ENCODE results near the gene SCO2. TPM values are rescaled to one million over a fixed set of nuclear protein-coding genes. Genes with fewer than 3 reads are reported as not detected.

SCO2 gene
- total RNA-seq, 1 experiment from 2014 or later: 7.0 TPM

GRCh38 chr22:50498322-50498890 lies 27.0 kb downstream of the SCO2 start:
- Histone ChIP-seq H3K4me1 (ENCODE audit: control insufficient read depth in 1 of 2, insufficient read depth in 2 of 2, low read length in 2 of 2) (peaks cover 4 to 8% of the 10 kb centered on the region in 2 experiments; a peak in 3 of 4 replicates), H3K9me2 (ENCODE audit: insufficient read depth) (no peaks in the 10 kb centered on the region), H3K4me3 (replicated peaks in 1 of 2; ENCODE audit: low read depth in 1 of 2, low read length in 2 of 2) (peak overlapping the region in 1 of 2 experiments; percentile 9; a peak in 1 of 4 replicates), H3K9ac (ENCODE audit: low read length) (no peak overlapping the region), H3K27ac (ENCODE audit: low read depth, low read length) (no peak overlapping the region), H3K36me3 (ENCODE audit: control insufficient read depth in 1 of 2, insufficient read depth in 2 of 2, low read length in 2 of 2) (no peaks in the 10 kb centered on the region), H2AFZ (ENCODE audit: low read depth, low read length, poor library complexity, severe bottlenecking) (no peak overlapping the region), H3K4me2 (ENCODE audit: low read length) (peak overlapping the region; percentile 59), H3K9me3 (ENCODE audit: control insufficient read depth in 1 of 2, insufficient read depth in 1 of 2, low read depth in 1 of 2, low read length in 2 of 2) (no peaks in the 10 kb centered on the region), H3K27me3 (ENCODE audit: insufficient read depth, low read length) (no peaks in the 10 kb centered on the region), H3K79me2 (ENCODE audit: insufficient read depth, low read length) (no peaks in the 10 kb centered on the region), H4K20me1 (ENCODE audit: insufficient read depth) (no peaks in the 10 kb centered on the region)
- DNase-seq (ENCODE audit: low read depth, low spot score) (peak; percentile 44), ATAC-seq (peak; percentile 91)
- TF ChIP-seq POLR2AphosphoS5 (IDR thresholded peaks at IDR 0.05; ENCODE audit: low read depth, low read length): no peak
- no peak for TF ChIP-seq ZBTB33 (IDR thresholded peaks at IDR 0.05; ENCODE audit: extremely low read depth, insufficient replicate concordance, low read length)
- peak; percentile 82 for TF ChIP-seq RAD21 (IDR thresholded peaks at IDR 0.05; ENCODE audit: low read depth)
- TF ChIP-seq, protein P1, sequence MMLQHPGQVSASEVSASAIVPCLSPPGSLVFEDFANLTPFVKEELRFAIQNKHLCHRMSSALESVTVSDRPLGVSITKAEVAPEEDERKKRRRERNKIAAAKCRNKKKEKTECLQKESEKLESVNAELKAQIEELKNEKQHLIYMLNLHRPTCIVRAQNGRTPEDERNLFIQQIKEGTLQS (IDR thresholded peaks at IDR 0.05): no peak
- TF ChIP-seq JUND (IDR thresholded peaks at IDR 0.05): no peak
- TF ChIP-seq CTCF (IDR thresholded peaks at IDR 0.05 in 2 of 3, conservative IDR thresholded peaks at IDR 0.05 in 1 of 3; ENCODE audit: borderline replicate concordance in 1 of 3, insufficient read depth in 1 of 3, low read depth in 2 of 3, low read length in 2 of 3): peak; percentile 68 to 77 (median 76)
- TF ChIP-seq SIN3A (IDR thresholded peaks at IDR 0.05; ENCODE audit: low read depth): no peak
- TF ChIP-seq CEBPB (IDR thresholded peaks at IDR 0.05; ENCODE audit: low read depth): no peak
- CTCF ChIA-PET: interaction anchor here (0.8 to 2.5 kb wide), 10 partner anchors 9 to 257 kb away, joined by 3 to 10 read pairs (median 4); partner anchors contain the start of genes LMF2, NCAPH2 and SCO2
- no TSS peak for BruUV-seq (replicated peaks)
- POLR2A ChIA-PET: no interaction called here
- intact Hi-C loops (cut with micrococcal nuclease): loop anchor here (5.0 kb wide), 1 partner anchor 246 kb away; the partner anchor contains the start of gene HDAC10
- RAD21 ChIA-PET (ENCODE audit: low non-redundant PET in 1 of 2, low total read pairs in 2 of 2, uncharacterized antibody in 2 of 2, unreplicated experiment in 2 of 2): no interaction called here

All from HCT116 (cell line).